Fibroblast of pulmonary artery (primary cell): ENCODE results near the gene CANT1.

ENCODE experiments used
- DNase-seq: peaks from one replicate; pipeline ENCODE4 v3.0.0-alpha.2; 2010; ENCODE audit warnings: low read depth
- H3K4me3 ChIP-seq: replicated peaks from 2 replicates; pipeline ENCODE4 v1.5.1; 2011; ENCODE audit warnings: low read depth, mild to moderate bottlenecking, control low read depth, low read length, moderate library complexity
- CTCF ChIP-seq: IDR thresholded peaks from 2 replicates; pipeline ENCODE4 v1.5.1; 2011; ENCODE audit warnings: mild to moderate bottlenecking, control low read depth, low read length, inconsistent platforms; ENCODE audit errors: missing control alignments

Gene CANT1

GRCh38 chr17:78996781-78997201 is 12.8 kb downstream of the CANT1 start:
- H3K4me3 ChIP-seq = no peak overlapping the region
- DNase-seq = no peak
- TF ChIP-seq CTCF = no peak

DNA sequence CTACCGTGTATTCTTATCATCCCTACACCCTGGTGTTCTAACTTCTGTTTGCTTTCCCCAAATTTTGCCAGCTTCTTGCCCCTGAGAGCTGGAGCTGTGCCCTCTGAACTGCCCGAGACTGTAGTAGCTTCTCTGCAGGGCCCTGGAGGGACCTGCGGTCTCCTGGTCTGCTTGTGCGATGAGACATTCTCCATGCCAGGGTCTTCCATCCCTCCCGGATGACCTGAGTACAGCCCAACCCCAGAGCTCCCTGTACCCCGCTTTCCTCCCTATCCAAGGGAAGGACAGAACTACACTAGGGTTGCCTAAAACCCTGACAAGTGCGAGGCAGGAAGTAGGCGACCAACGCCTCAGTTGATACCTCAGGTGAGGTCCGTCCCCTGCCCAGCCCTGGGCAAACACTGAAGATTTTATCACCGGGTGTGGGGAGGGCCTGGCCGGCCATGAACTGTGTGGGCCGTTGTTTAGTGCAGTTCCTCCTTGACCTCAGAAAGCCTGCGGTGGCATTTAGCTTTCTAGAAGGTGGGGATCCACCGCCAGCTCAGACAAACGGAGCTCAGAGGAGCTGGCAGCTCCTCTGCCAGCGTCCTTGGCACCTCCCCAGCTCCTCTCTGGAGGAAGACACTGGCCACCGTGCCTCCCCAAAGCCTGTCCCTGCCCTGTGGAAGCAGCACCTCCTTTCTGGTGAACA is 13.7 kb downstream of the CANT1 start:
- DNase-seq = no peak
- no peak overlapping the region for H3K4me3 ChIP-seq
- no peak for TF ChIP-seq CTCF

DNA sequence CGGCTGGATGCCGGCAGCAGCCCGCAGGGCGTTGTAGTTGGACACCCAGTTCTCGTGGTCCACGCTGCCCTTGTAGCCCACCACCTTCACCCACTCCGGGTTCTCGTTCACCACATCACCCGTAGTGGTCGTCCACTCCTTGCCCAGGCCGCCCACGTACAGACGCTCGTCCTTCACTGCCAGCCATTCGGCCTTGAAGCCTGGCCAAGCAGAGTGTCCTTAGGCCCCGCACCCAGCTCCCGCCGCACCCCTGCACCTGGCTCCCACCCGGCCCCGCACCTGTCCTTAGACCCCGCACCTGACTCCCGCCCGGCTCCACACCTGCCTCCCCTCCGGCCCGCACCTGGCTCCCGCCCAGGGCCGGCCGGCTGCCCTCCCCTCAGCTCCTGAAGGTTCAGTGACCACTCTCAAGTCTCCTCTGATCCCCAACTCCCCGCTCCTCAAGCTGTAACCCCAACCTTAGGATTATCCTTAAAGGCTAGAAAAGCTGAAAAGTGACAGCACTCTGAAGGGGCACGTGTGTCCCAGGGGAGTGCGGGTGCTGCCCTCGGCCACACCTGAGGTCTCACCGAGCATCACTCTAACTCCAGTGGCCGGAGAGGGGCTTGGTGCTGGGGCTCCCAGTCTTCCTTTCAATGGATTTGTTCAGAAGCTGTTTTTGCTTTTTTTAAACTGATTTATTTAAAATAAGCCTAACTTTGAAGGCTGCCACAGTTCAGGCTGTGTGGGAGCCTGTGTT is 14.4 kb downstream of the CANT1 start:
- DNase-seq = no peak
- TF ChIP-seq CTCF = no peak
- no peak overlapping the region for H3K4me3 ChIP-seq

- no peak overlapping the region for H3K4me3 ChIP-seq
- no peak for TF ChIP-seq CTCF
- no peak for DNase-seq
These were observed 15.4 kb downstream of the CANT1 start for GRCh38 chr17:78993981-78994671.

DNA sequence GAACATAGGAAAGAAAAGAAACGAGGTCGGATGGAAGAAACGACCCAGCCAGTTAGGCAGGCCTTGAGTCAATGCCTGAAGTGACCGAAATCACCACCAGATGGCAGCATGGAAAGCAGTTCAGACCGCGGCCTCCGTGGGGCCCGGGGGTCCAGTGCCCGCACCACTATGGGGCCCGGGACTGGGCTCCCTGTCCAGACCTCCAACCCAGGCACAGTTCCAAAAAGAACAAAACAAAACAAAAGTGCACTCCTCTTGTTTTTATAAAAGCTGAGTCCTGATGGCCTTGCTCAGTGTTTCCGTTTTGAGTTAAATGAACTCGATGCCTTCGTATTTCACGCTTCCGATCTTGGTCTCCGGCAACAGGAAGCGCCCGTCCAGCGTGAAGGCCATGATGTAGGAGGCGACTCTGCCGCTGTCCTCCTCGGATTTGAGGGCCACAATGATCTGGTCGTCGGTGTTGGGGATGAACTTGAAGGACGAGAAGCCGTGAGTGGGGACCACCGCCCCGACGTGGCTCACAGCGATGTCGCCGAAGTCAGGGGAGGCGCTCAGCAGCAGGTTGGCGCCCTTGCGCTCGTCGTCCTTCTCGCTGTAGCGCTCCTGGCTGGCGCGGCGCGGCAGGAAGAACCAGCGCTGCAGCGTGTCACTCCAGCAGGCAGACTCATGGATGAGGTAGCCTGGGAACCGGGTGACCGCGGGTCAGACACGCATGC is 16.2 kb downstream of the CANT1 start:
- peak; percentile 67 for TF ChIP-seq CTCF
- DNase-seq = peak; percentile 66
- H3K4me3 ChIP-seq = no peak overlapping the region

GRCh38 chr17:78992542-78993212 is 16.9 kb downstream of the CANT1 start:
- TF ChIP-seq CTCF = no peak
- no peak overlapping the region for H3K4me3 ChIP-seq
- DNase-seq = no peak
